ENCODE results near the gene GJC2. TPM values are rescaled to one million over a fixed set of nuclear protein-coding genes. Genes with fewer than 3 reads are reported as not detected.

Gene GJC2
- total RNA-seq, 4 donors from 2014 or later, result 1.9 to 5.5 (median 2.9) TPM

- DNase-seq (ENCODE audit: low spot score) (no peak), ATAC-seq (ENCODE audit: low FRiP score) (no peak)
- TF ChIP-seq, protein P1, sequence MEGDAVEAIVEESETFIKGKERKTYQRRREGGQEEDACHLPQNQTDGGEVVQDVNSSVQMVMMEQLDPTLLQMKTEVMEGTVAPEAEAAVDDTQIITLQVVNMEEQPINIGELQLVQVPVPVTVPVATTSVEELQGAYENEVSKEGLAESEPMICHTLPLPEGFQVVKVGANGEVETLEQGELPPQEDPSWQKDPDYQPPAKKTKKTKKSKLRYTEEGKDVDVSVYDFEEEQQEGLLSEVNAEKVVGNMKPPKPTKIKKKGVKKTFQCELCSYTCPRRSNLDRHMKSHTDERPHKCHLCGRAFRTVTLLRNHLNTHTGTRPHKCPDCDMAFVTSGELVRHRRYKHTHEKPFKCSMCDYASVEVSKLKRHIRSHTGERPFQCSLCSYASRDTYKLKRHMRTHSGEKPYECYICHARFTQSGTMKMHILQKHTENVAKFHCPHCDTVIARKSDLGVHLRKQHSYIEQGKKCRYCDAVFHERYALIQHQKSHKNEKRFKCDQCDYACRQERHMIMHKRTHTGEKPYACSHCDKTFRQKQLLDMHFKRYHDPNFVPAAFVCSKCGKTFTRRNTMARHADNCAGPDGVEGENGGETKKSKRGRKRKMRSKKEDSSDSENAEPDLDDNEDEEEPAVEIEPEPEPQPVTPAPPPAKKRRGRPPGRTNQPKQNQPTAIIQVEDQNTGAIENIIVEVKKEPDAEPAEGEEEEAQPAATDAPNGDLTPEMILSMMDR (IDR thresholded peaks at IDR 0.05), result no peak
Measured at GRCh38 chr1:228208831-228209551, 59.3 kb downstream of the GJC2 start.

Small RNAs within 50 kb of the gene (small RNA-seq; reads per million reads assigned to genes)
- not detected for gene AL359510.1

Other genes starting within 250 kb of the GJC2 start
- 10 to 100 TPM in 2 of 4 donors, 1 to 10 TPM in 2; 1.3 to 16.5 (median 5.8) TPM for gene WNT9A, start 202.0 kb upstream of the GJC2 start, total RNA-seq
- gene WNT3A, start 142.9 kb upstream of the GJC2 start, total RNA-seq, result not detected
- gene ARF1, start 67.2 kb upstream of the GJC2 start, total RNA-seq, result 100 to 1,000 TPM; 273 to 440 (median 369) TPM
- gene C1orf35, start 46.6 kb upstream of the GJC2 start, total RNA-seq, result 10 to 100 TPM in 2 of 4 donors, 1 to 10 TPM in 2; 5.1 to 17.2 (median 8.8) TPM
- gene MRPL55, start 40.6 kb upstream of the GJC2 start, total RNA-seq, result 10 to 100 TPM; 47.1 to 95.5 (median 71.7) TPM
- gene GUK1, start 9.7 kb upstream of the GJC2 start, total RNA-seq, result 100 to 1,000 TPM; 285 to 404 (median 308) TPM
- 1 to 10 TPM; 5.1 to 7.6 (median 6.5) TPM for gene IBA57, start 15.9 kb downstream of the GJC2 start, total RNA-seq
- 10 to 100 TPM in 2 of 4 donors, 1 to 10 TPM in 2; 5.4 to 26.0 (median 9.7) TPM for gene OBSCN, start 58.1 kb downstream of the GJC2 start, total RNA-seq

Measured in omental fat pad (tissue), 4 donors.